NCI-H2196 (cell line): ENCODE measurements around the gene RIPOR3.
"Not testable (repeated sequence)": the region's sequence is repeated elsewhere in the genome, so short reads cannot be mapped to it uniquely, and the experiment has no call there.

ENCODE experiments used
- DNase-seq: peaks from one replicate; lab custom pipeline; 2025; ENCODE audit not compliant: unreplicated experiment; lab: John Stamatoyannopoulos, UW

RIPOR3 gene

DNA sequence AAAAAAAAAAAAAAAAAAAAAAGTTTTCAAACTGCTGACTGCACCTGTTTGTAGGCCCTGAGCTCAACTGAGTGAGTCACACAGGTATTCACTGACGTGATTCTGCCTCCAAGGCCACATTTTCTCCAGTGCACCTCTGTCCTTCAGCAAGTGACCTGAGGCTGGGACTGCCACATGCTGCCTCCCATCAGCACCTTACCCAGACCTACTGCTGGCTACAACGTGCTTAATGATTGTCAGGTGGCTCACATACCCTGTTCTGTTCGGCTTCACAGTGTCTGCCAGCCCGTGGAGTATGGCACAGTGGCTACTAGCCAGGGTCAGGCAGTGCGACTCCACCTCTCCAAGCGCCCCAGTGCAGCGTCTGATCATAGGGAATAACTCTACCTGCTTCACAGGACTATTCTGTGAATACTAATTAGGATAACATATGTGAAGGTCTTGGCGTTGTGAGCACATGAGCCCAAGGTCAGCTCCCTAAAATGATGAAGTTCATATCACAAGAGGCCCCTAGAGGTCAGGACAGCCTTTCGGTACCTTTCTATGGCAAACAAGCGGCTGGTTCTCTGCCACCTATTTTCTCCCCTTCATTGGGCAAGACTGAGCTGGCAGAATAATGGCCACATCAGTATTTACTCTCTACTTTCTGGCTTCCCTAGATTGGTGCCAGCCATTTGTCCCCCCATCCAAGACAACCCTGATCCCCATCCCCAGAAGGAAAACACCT, 28.1 kb downstream of the RIPOR3 start:
- DNase-seq: peak; percentile 47

DNA sequence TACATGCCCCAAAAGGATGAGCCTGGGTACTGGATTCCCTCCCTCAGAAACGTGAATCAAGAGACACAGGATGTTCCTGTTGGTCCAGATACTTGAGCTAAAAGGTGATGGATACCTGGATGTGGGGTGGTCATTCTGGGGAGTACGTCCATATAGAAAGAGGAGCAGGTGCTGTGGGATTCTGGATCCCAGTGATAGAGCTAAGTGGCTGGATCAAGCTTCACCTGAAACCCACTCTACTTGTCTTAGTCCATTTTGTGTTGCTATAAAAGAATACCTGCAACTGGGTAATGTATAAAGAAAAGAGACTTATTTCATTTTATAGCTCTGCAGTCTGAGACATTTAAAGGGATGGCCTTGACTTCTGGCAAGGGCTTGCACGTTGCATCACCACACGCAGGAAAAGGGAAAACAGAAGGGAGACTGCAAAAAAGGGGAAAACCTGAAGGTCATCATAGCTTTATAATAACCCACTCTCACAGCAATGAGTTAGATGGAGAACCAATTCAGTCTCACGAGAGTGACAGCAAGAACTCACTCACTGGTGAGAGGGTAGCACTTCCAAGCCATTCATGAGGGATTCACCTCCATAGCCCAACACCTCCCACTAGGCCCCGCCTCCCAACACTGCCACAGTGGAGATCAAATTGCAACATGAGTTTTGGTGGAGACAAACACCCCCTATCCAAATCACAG, 31.2 kb downstream of the RIPOR3 start:
- no peak for DNase-seq

DNA sequence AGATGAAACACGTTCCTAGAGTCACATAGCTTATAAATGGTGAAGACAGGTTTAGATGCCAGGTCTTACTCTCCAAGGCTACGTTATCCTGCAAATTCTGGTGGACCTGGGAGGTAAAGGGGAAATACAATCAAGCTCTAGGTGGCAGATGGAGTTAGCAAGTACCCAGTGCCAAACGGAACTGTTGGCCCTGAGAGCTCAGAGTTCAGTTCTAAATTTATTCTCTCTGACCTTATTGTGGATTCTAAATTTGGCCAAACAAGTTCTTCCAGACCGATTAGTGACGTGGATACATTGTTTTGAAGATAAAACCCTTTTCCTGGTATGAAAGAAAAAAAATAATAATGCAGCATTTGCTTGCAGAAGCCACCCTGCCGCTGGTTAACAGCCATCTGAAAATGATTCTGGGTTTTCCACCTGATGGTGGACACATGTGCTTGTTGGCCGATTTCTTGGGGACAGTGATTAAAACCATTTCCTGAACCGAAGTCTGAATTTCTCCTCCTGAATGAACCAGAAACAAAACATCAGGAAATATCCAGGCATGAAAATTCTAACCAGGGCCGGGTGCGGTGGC, 32.5 kb downstream of the RIPOR3 start:
- no peak for DNase-seq

DNA sequence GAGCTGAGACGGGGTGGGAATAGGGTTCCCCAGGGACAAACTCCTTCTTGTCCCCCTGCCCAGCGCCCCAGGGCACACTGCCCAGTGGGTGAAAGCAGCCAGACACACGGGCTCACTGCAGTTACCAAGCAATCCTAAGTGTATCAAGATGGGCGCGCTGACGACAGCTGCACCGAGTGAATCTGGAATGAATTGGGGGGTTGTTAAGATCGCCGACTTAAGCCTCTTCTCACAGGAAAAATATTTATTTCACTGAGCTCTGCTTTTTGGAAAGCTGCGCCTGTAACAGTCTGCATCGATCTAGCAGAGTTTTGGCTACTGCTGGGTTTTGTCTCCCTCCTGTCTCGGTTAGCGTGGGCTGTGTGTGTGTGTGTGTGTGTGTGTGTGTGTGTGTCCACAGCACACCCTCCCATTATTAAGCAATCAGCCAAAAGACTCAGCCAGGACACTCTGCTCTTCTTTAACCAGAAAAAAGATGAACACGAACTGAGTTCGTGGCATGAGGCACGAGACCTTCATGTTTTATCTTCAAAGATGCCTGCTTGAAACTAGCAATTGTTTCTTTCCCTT, 35.9 kb downstream of the RIPOR3 start:
- no peak for DNase-seq

DNA sequence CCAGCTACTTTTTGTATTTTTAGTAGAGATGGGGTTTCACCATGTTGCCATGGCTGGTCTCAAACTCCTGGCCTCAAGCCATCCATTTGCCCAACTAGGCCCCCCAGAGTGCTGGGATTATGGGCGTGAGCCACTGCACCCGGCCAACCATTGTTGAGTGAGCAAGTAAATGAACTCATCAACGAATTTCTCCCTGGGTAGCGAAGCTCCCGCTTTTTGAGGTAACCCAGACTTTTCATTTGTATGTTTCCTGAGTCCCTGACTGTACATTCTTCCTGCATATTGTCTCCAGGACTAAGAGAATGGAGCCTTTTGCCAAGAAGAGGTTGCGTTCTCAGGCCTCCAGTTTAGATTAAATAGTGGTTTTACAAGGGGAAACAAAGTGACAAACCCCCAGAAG, 36.4 kb downstream of the RIPOR3 start:
- DNase-seq: no peak

DNA sequence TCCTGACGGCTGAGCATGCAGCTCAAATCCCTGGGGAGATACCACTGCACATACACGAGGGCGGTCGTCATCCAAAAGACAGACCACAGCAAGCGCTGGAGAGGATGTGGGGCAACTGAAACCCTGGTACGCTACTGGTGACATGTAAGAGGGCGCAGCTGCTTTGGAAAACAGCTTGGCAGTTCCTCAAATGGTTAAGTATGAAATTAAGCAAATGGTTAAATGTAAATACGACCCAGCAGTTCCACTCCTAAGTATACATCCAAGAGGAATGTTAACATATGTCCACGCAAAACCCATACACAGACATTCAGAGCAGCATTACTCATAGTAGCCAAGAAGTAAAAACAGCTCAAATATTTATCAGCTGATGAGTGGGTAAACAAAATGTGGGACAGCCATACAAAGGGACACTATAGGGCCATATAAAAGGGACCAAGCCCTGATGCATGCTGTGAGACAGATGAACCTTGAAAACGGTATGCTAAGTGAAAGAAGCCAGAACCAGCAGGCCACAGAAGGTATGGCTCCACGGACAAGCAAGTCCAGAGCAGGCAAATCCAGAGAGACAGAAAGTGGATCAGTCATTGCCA, 38.5 kb downstream of the RIPOR3 start:
- DNase-seq: no peak

DNA sequence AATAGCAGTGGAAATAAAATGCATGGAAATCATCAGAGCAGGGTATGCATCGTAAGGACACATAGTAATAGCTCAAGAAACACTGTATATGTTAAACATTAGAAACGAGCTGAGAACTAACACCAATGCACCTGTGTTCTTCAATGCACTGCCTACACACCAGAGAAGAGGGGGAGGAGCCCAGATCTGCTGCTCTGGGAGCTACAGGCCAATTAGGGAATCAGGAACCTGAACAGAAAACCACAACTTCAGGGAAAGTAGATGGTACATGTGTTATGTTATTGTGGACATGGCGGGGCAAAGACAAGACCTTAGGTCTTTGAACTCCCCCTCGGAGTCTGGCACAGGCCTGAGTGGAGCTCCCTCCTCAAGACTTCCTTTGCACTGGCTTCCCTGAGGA, 39.7 kb downstream of the RIPOR3 start:
- no peak for DNase-seq

DNA sequence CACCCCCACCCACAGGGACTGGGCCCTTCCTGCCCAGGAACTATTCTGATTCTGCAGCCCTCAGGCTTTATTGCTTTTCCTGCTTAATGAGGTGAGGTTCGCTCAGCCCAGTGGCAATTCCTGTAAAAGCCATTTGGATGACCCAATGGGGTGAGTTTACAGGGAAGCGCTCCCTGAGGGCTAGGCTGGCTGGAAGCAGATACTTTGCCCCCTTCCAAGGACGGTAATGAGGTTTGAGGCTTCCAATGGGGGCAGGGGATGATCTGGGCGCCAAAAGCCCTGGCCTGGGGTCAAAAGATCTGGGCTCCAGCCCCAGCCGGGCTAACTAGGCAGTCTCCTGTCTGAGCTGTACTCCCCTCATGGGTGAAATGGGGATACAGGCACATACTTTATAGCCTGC, 41.8 kb downstream of the RIPOR3 start:
- no peak for DNase-seq

DNA sequence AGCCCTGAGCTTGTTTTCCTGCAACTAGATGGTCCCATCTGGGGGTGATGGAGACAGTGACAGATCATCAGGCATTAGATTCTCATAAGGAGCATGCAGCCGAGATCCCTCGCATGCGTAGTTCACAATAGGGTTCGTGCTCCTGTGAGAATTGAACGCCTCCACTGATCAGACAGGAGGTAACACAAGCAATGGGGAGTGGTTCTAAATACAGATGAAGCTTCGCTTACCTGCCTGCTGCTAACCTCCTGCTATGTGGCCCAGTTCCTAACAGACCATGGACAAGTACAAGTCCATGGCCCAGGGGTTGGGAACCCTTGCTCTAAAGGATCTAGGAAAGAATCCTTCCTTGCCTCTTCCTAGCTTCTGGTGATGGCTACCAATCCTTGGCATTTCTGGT, 42.7 kb downstream of the RIPOR3 start:
- DNase-seq: no peak

DNA sequence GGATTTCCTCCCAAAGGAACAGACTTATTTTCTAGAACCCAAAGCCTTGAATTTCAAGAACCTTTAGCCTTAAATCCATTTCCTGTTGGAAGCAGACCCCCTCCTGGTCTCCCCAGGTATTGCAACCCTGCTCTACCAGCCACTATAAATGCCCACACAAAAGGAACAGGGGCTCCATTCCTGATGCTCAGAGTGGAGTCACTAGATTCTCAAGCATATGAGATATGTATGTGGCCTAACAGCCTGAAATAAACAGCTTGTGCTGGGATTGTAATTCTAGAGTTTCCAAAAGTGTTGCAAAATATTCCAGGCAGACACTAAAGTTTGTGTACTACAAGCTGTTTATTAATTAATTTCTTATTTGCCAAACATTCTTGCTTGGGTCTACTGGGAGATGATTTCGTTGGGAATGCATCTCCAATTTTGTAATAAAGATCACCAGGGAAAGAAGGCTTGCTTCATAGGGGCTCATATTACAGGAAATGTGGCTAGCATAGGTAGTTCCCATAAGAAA, 44.8 kb downstream of the RIPOR3 start:
- DNase-seq: no peak

DNA sequence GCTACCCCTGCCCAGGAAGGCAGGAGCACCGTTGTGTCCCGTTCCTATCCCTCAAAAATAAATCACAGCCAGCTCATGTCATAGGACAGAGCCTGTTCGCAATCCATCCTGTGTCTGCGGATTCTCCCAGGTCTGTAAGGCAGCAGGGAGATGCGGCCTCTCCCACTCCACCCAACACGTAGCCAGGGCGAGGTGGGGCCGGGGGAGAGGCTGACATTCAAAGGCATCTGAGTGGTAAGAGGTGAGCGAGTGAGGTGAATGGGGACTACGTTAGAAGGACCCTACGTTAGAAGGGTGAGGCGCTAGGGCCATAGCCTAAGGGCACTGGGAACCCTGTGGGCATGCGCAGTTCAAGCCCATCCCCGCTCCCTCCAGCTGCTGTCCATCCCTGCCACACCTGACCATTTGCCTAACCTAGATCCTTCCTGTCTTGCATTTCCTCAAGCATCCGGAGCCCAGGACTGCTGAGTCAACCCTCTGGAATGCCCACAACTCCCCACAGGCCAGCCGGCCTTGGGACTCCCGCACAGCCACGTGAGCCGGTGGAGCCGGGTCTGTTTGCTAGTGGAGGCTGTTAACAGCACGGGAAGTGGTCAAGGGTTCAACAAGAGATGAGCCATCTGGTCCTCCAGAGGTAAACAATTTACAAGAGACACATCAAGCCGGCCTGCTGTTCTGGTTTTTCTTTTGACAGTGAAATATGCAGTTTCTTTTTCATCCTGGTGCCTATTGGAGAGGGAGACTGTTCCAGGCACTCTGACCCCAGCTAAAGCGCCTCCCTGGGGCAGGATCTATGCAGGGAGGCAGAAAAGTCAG, 45.9 kb downstream of the RIPOR3 start:
- DNase-seq: peak; percentile 92

DNA sequence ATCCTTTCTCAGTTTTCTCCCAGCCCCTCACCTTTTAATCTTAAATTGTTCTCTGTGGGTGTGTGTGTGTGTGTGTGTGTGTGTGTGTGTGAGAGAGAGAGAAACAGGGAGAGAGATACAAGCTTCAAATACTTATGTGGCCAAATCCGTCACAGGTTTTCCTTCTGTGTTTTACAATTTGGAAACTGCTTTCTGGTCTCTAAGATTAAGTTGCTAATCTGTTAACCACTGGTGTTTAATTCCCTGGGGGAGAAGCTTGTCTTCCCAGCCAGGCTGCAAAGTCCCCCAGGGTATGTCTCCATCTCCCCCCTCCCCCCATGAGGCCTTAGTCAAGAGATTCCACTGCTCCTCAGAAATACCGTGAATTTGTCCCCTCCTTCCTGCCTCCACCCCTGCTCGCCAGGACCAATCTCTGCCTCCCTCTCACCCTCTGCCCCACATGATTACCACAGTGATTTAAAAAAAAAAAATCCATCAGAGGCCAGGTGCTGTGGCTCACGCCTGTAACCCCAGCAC, 49.0 kb downstream of the RIPOR3 start:
- no peak for DNase-seq

DNA sequence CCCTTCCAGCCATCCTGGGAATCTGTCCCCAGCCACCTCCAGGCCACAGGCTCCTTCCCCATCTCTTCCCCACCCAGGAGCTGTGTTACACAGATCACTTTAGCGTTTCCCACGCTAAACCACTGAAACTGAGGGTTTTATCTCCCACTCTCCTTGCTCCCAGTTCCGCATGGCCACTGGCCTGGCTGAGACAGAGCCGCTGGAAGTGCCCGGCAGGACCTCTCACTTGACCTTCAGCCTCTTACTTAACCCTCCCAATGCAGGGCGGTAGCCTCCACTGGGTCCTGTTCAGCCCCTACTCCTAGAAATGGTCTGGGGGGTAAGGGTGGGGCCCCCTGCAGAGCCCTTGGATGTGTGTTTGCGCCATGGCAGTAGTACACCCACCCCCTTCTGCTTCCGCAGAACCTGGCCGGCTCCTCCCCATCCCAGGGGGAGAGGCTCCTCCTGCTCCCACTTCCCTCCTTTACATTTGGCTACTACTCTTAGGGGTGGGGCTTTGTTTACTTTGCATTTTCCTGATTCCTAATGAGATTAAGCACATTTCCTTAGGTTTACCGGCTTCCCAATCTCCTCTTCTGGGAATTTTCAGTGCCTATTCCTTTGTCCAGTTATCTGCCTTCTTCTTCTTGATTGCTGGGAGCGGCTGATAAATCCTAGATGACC, 49.6 kb downstream of the RIPOR3 start:
- DNase-seq: not testable (repeated sequence)

DNA sequence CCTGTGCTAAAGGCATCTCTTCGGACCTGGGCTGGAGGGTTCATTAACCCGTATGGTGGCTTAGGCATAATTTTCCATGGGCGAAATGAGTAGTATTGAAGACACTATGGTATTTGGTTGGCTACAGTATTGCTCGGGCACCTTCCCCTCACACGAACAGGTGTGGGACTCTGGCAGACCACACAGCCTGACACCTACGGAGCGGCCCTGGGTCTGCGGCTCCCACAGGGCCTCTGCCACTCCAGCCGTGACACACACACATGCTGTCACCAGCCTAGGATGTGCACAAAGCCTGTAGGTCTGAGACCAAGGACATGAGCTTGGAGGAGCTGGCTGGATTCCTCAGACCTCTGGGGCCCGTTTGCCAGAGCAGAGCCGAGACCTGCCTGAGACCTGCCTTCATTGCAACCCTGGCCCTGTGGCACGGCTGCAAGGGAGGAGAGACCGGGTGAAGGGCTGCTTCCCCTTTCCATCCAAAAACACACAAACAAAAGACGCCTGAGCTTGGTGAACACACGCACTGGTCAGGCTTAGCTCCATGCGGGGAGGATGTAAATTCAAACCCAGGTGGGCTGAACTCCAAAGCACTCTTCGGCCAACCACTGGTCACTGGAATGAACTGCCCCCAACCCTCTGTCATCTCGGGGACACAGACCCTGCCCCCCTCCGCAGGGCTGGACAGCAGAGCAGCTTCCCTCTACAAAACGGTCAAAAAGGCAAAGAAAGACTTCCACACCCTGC, 51.2 kb downstream of the RIPOR3 start:
- not testable (repeated sequence) for DNase-seq

DNA sequence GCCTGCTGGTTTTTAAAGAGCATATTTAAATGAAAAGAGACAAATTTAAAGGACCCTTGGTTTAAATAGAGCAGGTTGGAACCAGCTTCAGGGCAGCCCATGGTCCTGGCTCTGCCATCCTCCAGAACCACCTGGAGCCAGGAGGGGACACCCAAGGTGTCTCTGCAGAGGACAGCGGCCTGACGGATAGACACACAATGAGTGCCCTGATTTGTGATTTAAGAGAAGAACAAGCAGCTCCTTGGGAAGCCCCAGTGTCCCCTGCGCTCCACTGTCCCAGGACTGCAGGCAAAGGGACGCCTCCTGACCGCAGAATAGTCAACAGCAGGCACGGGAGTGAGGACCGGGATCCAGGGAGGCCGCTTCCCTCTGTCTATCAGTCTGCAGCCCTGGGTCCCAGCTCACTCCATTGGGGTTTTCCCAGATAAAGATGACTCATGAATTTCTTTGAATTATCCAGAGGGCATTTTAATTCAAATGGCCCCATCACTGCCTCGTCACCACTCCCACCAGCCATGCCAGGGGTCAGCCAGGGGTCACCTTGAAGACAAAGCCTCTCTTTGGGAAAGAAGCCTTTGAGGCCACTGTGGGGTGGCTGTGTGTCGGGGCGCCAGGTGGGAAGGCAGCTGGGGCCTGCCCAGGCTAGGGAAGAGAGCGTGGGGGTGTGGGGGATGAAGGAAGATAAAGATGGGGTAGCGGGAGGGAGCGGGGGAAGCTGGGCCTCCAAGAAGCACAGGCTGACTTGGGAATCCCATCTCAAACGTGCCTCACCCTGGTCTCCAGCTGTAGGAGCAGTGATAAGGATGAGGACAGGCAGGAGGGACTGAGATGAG, 53.1 kb downstream of the RIPOR3 start:
- DNase-seq: not testable (repeated sequence)

DNA sequence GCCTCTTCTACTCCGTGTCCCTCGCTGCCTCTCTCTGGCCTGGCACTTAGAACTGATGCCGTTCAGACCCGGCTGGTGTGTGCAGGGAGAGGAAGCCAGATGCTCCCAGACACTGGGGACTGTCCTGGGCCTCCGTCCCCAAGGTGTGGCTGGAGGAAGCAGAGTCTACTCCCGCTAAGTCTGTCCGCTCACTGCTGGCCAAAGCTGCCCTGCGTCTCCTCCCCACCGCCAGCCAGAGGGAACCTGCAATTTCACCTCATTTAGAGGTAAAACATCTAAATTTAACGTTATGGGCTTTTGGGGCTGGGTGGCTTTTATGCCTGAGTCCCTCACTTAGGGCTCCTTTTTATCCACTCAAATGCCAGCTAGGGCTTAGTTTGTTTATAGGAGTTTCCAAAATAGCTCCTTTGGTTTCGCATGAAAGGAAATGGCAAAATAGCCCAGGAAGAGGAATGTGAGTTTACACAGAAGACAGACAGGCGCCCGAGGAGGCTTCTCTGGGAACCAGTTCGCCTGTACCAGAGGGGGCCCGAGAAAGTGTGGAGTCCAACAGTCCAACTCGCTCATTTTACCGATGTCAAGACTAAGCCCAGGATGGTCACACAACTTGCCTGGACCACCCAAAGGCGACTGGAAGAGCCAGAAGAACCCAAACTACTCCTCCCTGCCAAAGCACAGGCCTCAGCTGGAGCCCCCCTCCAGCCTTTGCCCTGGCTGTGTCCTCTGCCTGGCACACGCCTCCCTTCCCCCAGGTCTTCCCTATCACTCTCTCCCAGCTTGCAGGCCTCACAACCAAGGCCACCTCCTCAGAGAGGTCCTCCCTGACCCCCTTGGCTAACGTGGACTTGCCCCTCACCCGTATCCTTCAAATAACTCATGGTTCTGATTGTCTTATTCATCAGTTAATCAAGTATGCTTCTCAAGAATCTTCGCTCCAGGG, 54.5 kb downstream of the RIPOR3 start:
- DNase-seq: no peak
